Osteocyte (in vitro differentiated cells): Measurements from ENCODE around the gene TMCO4. TPM values are rescaled to one million over a fixed set of nuclear protein-coding genes. Genes with fewer than 3 reads are reported as not detected.
"Not testable (repeated sequence)": the region's sequence is repeated elsewhere in the genome, so short reads cannot be mapped to it uniquely, and the experiment has no call there.

Experiments used
- DNase-seq: peaks from one replicate; pipeline ENCODE4 v3.0.0; 2021; ENCODE audit warnings: mixed read lengths; ENCODE audit not compliant: unreplicated experiment; ENCODE audit errors: extremely low spot score
- H3K27ac Mint-ChIP-seq: one replicate; pipeline ENCODE4 v1.8.0; 2021; ENCODE audit warnings: mild to moderate bottlenecking, mixed read lengths; ENCODE audit not compliant: unreplicated experiment
- H3K27me3 Mint-ChIP-seq: one replicate; pipeline ENCODE4 v1.8.0; 2021; ENCODE audit warnings: mixed read lengths; ENCODE audit not compliant: unreplicated experiment
- H3K36me3 Mint-ChIP-seq: one replicate; pipeline ENCODE4 v1.8.0; 2021; ENCODE audit warnings: mixed read lengths; ENCODE audit not compliant: unreplicated experiment
- H3K4me1 Mint-ChIP-seq: one replicate; pipeline ENCODE4 v1.8.0; 2021; ENCODE audit warnings: mixed read lengths; ENCODE audit not compliant: unreplicated experiment
- H3K4me3 Mint-ChIP-seq: one replicate; pipeline ENCODE4 v1.8.0; 2021; ENCODE audit warnings: mild to moderate bottlenecking, moderate library complexity, mixed read lengths; ENCODE audit not compliant: unreplicated experiment
- H3K9me3 Mint-ChIP-seq: one replicate; pipeline ENCODE4 v1.8.0; 2021; ENCODE audit warnings: mixed read lengths; ENCODE audit not compliant: unreplicated experiment
- CTCF ChIP-seq: fragments of 200-600 bp; sonication (generic); IDR thresholded peaks from 2 replicates; pipeline ENCODE4 v1.5.0; 2021; ENCODE audit warnings: antibody characterized with exemption, mild to moderate bottlenecking, moderate library complexity
- total RNA-seq: library from RNA; stranded (reverse); gene quantifications from 2 replicates; pipeline ENCODE4 v1.2.1, GENCODE V29; 2021

TMCO4 gene
- total RNA-seq, 1 donor from 2014 or later, result 12.1 TPM

GRCh38 chr1:19635646-19636045 lies 164.1 kb downstream of the TMCO4 start:
- DNase-seq, result no peak
- no peaks in the 10 kb centered on the region for H3K27me3 Mint-ChIP-seq
- H3K4me3 Mint-ChIP-seq, result no peak overlapping the region
- H3K27ac Mint-ChIP-seq, result no peak overlapping the region
- H3K4me1 Mint-ChIP-seq, result peaks cover 27% of the 10 kb centered on the region
- H3K9me3 Mint-ChIP-seq, result no peaks in the 10 kb centered on the region
- TF ChIP-seq CTCF, result no peak
- H3K36me3 Mint-ChIP-seq, result no peaks in the 10 kb centered on the region

GRCh38 chr1:19635064-19635463 lies 164.7 kb downstream of the TMCO4 start:
- not testable (repeated sequence) for H3K27ac Mint-ChIP-seq, H3K9me3 Mint-ChIP-seq, H3K36me3 Mint-ChIP-seq, DNase-seq, H3K4me3 Mint-ChIP-seq, H3K27me3 Mint-ChIP-seq
- peaks cover 21% of the 10 kb centered on the region for H3K4me1 Mint-ChIP-seq

- Mint-ChIP-seq H3K4me1 (peaks cover 22% of the 10 kb centered on the region), H3K27me3 (no peaks in the 10 kb centered on the region), H3K4me3 (no peak overlapping the region), H3K27ac (no peak overlapping the region), H3K36me3 (peaks cover 9% of the 10 kb centered on the region), H3K9me3 (no peaks in the 10 kb centered on the region)
- no peak for DNase-seq
- no peak for TF ChIP-seq CTCF
Measured at GRCh38 chr1:19633106-19633505, 166.6 kb downstream of the TMCO4 start.

Other genes starting within 250 kb of the TMCO4 start
- 547 and 561 TPM in 2 replicates for gene NBL1, start 155.6 kb downstream of the TMCO4 start, total RNA-seq
- gene HTR6, start 135.0 kb downstream of the TMCO4 start, total RNA-seq, result 0.16 TPM in 1 of 2 replicates, not detected in the other
- not detected in 2 replicates for gene RNF186, start 15.4 kb upstream of the TMCO4 start, total RNA-seq
- gene OTUD3, start 82.5 kb upstream of the TMCO4 start, total RNA-seq, result 9.4 and 11.4 TPM in 2 replicates
- gene PLA2G2E, start 123.7 kb upstream of the TMCO4 start, total RNA-seq, result not detected in 2 replicates
- gene PLA2G2A, start 179.7 kb upstream of the TMCO4 start, total RNA-seq, result not detected in 2 replicates